Measurements from ENCODE around the gene LIF.

LIF gene

DNA sequence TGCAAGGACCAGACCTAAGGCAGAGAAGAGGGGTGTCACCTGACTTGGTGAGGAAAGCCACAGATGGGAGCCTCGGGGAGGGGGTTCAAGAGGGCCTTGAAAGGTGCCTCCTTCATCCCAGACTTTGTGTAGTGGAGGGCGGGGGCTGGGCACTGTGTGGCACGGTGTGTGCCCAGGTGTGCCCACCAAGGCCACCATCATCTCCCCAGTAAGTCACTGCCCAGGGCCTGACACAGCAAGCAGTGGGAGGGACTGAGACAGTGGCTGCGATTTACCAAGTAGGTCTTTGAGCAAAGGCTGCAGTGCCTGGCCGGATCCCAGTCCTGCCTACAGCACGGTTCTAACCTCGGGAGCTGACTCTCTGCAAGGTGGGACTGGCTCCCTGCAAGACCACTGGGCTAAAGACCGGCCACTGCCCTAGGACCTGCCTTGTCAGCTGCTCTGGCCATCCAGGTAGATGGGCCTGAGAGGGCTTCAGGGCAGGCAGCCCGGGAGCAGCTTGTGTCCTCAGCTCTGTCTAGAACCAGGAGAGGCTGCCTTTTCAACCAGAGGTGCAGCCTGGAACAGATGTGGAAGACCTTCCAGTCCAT lies 18.7 kb upstream of the LIF start:
- DNase-seq (ENCODE audit: low spot score) = no peak

DNA sequence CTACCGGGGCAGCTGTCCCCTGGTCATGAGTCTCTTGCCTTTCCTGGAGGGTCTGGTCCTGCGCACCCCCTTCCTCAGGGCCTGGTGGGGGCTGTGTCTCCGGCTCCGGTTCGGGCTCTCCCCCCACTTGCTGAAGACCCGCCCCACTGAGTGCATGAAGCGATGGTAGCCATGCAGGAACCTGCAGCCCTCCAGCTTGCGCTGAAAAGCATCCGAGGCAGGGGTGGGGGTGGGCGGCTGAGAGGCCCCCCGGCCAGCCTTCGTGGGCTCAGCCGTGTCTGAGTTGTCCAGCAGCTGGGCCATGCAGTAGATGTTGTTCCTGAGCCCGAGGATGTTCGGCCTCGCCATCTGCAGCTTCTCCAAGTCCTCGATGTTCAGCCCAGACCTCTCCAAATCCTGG lies 17.3 kb upstream of the LIF start:
- DNase-seq (ENCODE audit: low spot score) = no peak

DNA sequence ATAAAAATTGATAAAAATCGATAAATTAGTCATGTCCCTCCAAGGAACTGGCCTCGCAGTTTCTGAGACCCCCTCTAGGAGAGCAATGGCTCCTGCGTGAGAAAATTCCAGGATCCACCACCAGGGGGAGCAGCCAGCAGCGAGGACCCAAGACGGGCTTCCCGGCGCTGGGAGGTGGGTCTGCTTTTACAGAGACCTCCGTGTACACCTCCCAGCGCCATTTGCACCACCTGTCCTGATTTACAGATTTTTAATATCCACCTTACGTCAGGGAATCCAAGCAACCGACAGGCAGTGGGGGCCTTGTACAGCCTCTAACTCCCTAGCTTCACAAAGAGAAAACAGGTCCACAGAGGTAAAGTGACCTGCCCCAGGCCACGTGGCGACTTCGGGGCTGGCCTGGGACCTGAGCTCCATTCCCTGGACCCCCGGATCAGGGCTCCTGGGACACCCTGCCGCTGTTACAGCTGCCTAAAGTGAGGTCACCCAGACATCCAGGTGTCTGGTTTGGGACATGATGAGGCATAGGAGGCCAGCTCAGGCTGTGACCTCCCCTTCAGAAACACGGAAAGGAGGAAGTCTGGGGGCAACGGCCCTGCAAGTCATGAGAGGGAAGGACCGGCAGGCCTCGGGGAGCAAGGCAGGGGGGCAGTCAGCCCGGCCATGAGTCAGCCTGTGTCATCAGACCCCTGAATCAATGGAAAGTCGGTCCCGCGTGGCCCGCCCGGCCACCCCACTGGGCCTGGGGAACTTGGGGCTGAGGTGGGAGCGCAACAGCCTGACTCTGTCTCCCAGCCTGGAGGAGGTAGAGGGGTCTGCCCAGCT lies 16.6 kb upstream of the LIF start:
- DNase-seq (ENCODE audit: low spot score) = peak; percentile 78

DNA sequence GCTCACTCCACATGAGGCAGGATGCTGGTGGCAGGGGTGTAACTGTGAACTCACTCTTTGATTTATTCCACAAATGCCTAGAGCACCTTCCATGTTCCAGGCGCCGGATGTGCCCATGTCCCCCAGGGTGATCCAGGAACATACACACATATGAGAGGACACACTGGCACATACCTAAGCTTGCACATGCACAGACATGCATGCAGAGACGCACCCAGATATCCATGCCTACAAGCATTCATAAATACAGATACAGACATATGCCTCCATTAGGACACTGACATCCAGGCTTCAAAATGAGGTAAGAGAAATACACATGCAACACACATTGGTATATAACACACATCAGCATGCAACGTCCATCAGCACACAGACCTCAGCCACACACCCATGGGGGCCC lies 15.6 kb upstream of the LIF start:
- DNase-seq (ENCODE audit: low spot score) = no peak

DNA sequence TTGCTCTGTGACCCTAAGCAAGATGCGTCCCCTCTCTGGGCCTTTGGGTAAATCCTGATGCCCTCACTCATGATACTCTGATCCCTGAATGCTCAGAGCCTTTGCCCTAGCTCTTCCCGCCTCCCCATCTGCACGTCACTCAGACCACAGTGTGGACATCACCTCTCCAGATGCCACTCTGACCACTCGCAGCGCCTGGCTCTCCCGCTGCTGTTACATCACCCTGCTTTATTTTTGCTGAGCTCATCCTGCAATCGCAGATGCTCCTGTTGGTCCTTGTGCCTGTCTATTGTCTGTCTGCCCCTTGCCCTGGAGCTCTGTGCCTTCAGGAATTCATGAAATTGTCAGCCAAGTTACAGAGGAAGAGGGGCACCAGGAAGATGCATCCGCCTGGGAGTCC lies 14.6 kb upstream of the LIF start:
- no peak for DNase-seq (ENCODE audit: low spot score)

DNA sequence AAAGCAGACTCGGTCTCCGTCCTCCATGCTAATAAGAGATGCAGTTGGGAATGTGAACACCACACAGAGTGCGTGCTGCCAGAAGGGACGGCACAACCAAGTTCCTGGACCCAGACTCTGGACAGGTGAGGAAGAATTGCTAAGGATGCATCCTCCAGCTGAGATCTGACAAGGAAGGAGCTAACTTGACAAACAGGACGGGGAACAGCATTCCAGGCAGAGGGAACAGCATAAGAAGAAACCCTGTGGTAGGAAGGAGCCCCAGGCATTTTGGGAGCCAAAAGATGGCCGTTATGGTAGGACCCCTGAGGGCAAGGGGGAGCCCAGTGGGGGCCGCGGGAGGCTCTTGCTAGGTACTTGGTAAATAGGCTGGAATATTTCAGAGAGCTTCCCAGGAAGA lies 14.1 kb upstream of the LIF start:
- no peak for DNase-seq (ENCODE audit: low spot score)

DNA sequence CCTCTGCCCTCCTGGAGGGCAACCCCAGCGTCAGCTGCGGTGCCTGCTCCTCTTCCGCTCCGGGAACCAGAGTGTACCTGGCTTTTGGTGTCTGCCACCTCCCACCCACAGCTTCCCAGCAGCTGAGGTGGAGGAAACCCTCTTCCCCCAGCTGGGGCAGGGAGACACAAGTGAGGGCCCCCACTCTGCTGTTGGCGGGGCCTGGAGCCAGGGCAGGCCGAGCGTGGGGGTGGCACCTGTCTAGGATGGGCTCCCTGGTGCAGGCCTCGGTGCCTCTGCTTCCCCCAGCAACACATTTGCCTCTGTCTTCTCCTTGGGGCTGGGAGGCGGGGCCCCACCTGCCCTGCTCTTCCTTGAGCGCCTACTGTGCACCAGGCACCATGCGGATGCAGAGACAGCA lies 13.7 kb upstream of the LIF start:
- DNase-seq (ENCODE audit: low spot score) = no peak

DNA sequence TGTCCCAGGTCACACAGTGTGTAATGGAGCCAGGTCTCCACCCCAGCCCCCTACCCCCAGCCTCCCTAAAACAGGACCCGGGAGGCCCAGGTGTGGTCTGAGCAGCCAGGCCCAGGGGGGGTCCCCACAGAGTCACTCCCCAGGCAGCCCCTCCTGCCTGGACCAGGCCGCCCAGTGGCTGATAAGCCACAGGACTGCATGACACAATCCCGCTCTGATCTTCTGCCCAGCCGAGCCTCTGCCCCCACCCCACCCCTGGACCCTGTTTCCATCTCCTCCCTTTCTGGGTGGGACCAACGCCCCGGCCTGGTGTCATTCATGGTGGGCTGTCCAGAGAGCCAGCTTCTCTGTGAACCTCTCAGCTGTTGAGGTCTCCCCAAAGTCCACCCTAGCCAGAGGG lies 7.8 kb upstream of the LIF start:
- DNase-seq (ENCODE audit: low spot score) = no peak

DNA sequence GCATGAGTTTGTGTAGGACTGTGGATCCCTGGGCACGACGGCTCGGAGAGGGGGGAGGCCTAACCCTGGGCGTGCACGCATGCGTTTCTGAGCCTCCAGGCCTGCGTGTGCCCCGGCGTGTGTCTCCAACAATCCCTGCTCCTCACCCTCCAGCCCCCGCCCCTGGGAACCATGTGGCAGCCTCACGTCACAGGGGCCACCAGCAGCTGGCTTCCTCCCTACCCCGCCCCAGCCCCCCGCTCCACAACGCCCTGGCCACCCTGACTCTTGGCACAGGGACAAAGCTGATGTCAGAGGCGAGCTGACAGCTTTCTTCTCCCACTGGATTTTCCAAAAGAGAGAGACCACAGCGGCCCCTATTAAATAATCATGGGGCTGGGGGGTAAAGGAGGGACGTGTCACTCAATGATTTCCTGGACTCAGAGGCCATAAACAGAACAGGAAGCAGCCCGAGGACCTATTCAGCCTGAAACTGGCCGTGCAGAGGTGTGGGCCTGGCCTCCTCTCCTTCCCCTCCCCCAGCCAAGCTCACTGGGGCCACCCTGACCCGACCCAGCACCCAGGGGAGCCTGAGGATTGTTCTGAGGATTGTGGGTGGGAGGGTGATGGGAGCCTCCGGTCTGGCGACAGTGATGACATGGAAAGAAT lies 6.8 kb upstream of the LIF start:
- no peak for DNase-seq (ENCODE audit: low spot score)

DNA sequence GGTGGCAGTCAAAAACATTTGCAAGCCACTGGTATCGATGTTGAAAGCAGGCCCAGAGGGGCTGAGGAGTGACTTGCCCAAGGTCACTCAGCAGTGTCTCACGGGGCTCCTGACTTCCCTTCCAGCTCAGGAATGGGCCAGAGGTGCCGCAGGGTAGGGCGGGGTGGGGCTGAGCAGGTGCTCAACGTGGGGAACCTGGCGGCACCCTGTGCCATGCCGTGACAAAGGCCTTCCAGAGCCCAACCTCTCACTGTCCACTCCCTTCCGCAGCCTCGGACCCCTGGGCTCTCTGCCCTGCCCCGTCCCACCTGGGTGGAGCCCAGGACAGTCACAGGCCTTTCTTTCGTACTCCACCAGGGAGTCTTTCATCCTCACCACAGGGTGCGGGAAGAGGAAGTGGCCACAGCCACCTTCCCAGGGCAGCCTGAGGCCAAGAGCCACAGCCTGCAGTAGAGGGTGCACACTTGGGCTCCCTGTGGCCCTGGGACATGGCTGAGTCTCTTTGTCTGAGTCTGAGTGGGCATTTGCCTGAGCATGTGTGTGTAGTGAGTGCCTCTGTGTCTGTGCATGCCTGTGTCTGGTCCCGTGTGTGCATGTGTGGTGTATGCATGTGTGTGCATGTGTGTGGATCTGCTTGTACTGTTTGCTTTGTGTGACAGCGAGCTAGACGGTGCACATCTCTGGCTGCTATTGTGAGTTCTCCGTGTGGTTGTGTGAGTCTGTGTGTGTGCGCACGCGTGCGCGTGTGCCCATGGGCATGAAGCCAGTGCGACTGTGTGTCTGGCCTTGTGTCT lies 6.0 kb upstream of the LIF start:
- DNase-seq (ENCODE audit: low spot score) = no peak

DNA sequence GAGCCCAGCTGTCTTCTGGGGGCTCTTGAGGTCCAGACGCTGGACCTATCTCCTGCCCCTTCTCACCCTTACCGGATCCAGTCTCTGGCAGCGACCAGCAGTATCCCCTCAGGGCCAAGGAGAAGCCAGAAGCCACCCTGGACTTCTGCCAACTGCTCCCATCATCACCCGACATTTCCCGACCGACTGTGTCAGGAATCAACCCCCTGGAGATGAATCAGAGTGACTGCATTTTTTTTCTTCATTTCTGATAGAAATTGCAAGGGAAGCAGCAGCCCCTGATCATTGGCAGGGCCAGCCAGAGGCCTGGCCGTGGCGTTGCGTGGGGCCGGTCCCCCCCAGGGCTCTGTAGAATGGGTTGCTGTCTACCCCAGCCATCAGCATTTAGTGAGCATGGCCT lies 5.2 kb upstream of the LIF start:
- DNase-seq (ENCODE audit: low spot score) = no peak

DNA sequence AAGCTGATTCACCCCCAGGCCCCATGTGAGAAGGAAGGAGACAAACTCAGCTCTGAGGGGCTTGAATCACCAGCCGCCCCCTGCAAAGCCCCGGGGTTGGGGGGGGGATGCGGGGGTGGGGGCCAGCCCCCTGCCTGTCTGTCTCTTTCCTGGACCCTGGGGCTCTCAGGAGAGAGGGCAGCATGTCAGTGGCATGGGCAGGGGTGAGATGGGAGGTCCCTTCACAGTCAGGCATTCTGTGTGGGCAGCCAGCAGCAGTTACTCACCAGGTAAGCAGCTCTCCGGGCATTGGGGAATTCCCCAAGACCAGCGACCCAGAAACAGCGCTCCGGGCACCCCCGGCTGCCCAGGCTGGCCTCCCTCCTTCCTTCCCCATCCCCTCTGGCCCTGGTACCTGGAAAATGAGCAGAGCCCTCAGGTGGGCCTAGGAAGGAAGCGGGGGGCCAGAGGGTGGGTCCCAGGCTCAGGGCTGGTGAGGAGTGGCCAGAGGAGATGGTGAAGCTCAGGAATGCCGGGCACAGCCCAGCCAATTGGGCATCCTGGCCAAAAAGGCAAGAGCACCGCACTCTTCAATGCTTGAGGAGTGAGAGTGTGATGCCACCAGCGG lies 4.2 kb upstream of the LIF start:
- no peak for DNase-seq (ENCODE audit: low spot score)

DNA sequence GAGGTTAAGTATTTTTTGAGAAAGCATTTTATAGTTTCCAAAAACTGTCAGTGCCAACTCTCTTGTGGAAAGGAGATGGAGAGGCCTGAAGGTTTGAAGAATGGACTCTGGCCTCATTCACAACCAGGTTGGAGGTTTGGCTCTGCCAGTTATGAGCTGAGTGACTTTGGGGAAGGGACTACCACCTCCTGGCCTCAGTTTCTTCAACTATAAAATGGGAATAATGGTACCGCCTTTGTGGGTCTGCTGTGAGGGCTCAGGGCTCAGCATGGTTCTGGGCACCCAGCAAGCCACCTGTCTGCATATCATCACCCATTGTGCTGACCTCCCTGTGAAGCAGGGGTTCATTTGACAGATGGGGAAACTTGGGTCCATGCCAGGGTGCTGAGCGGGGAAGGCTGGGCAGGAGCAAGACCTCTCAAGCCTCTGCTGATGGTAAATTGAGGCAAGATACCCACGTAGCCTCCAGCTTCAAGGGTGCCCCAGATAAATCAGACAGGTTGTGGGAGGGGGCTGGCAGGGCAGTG lies 3.5 kb upstream of the LIF start:
- no peak for DNase-seq (ENCODE audit: low spot score)

DNA sequence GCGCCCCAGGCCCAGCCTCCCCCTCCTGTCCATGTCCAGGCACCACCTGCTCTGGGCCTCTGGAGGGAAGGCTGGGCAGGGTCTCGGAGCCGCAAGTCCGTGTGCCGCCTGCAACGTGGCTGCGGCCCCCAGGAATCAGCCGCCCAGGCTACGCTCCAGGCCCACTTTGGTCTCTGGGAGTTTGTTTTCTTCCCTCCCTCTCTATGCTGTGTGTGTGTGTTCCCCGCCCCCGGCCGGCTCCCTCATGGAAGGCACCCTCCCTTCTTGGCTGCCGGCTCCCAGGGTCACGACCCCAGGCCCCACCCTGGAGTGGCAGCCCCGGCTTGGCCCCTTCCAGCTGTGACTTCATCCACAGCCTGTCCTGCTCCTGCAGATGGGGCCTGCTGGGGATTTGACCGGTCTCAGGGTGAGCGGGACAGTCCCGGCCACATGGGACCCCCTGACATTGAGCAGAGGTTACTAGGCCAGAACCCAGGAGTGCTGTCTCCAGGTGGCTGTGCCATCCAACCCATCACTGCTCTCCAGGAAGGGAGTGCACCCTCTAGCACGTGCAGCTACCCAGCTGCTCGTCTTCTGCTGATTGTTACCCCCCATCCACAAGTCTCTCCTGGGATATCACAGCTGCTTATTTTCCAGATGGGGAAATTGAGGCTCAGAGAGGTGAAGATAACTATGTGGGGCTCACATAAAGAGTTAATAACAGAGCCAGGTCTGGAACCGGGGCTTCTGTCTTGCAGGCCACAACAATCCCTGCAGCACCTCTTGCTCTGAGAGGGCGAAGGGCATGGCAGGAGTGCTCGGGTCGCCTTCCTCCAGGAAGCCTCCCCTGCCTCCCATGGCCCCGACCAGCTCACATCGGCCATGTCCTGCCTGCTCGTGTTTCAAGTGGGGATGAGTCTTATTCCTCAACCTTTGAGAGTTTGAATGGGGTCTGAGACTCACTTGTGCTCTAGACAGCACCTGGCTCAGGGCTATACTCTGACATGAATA lies 2.8 kb upstream of the LIF start:
- DNase-seq (ENCODE audit: low spot score) = no peak

DNA sequence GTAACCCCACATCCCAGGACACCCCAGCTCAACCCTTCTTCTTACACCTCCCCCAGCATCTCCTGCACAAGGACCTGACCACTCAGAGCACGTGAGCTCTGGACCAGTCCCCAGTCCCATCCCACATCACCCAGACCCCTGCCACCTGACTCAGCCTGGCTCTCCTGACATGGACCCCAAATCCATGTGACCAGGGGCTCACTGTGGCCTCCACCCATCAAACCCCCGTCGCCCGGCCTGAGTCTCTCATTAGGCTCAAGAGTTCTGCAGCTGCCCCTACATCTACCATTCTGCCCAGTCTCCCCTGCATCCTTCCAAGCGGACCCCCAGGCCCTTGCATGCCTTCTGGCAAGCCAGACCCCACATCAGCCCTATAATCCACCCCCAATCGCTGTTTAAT lies 1.9 kb upstream of the LIF start:
- no peak for DNase-seq (ENCODE audit: low spot score)

DNA sequence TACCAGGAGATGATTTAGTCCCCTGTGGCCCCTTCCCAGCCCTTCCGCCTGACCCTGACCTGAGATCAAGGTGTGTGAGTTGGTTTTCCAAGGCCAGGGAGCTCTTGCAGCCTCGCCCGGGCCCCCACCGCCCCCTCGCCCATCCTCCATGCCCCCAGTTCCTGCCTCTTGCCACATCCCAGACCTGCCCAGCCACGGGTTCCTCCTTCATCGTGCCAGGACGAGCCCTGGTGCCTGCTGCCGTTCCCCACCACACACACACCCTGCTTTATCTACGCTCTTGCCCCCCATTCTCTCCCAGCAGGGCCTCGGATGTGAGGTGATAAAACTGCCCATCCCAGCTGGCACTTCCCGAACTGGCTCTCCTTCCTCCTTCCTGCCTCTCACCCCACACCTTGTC lies 1.4 kb upstream of the LIF start:
- DNase-seq (ENCODE audit: low spot score) = no peak

DNA sequence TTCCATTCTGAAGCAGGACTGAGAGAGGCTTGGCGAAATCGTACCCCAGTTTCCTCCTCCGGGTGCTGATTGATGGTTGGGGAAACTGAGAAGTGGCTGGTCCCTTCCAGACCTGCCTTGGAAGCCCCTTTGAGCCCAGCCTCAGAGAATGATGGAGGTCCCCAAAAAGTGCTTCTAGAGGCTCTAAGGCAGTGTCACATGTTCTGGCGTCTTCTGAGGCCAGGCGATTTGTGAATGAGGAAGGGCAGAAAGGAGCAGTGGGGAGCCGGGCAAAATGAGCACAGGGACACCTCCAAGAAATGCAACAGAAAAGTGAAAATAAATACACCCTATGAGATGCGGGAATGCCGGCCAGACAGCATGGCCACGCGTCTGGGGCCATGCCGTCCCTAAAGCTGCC lies 1.0 kb upstream of the LIF start:
- DNase-seq (ENCODE audit: low spot score) = no peak

DNA sequence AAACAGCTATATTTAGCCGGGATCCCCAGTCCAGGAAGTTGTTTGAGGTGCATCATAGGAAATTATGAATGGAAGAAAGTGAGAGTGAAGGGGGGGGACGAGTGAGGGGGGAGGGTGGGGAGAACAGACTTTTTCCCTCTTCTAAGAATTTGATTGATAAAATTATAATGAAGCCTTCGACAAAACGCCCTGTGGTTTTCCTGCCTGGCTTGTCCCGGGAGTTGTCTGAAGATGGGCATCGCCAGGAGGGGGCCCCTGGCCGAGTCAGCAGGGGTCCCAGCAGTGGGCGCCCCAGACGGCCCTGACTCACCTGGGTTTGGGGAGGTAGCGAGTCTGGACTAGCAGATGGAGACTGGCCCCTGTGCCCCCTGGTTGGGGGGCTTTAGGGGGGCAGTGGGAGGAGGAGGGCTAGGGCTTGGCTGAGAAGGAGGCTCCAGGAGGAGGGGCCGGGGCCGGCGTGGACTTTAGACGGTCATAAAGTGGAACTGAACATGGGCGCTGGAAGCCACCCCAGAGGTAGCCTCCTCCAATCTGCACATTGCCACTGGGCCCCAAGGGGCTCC lies 336 bp upstream of the LIF start:
- no peak for DNase-seq (ENCODE audit: low spot score)

DNA sequence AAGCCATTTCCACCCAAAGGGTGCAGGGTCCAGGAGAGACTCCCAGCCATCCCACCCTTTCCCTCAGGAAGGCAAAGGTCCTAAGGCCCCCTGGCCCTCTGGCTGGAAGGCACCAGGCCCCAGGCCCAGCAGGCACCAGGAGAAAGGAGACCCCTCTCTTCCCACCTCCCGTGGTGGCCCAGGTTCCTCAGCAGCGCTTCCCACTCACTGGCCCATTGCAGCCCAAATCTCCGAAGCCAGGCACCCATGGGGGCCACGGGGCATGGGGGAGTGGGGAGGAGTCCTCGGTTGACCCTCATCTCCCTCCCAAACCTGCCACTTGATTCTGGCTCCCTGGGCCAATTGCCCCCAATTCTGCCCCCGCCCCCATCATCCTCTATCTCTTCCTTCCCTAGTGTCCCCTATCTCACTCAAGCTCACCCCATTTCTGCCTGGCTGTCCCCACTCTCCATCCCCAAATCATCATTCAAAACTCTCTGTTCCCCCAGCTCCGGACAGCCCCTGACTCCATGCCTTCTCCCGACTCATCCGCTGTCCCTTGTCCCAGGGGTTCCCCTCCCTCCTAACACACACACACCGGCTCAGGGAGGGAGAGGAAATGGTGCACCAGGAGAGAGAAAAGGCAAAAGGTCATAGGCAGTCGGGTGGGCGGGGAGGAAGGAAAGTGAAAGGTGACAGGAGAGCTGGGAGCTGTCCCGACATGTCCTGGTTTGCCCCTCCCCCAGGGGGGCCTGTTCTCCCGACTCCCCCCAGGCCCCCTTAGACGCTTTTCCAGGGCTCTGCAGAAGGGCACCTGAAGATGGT lies 1.2 kb downstream of the LIF start:
- no peak for DNase-seq (ENCODE audit: low spot score)
